Stimulated activated CD8-positive, alpha-beta memory T cell treated with anti-CD3 and anti-CD28 coated beads, Interleukin-2, amount 100 ng/mL, for 1 hour (primary cell): ENCODE results near the gene PKD1.
"Not testable (repeated sequence)": the region's sequence is repeated elsewhere in the genome, so short reads cannot be mapped to it uniquely, and the experiment has no call there.

Source experiments
- DNase-seq, 2 donors: peaks; one replicate each; pipeline ENCODE4 v3.0.0-alpha.2; 2020; ENCODE audit warnings: low read depth in 2 of 2

The PKD1 gene

GRCh38 chr16:2107121-2107790, 28.4 kb downstream of the PKD1 start:
- DNase-seq: not testable (repeated sequence)

DNA sequence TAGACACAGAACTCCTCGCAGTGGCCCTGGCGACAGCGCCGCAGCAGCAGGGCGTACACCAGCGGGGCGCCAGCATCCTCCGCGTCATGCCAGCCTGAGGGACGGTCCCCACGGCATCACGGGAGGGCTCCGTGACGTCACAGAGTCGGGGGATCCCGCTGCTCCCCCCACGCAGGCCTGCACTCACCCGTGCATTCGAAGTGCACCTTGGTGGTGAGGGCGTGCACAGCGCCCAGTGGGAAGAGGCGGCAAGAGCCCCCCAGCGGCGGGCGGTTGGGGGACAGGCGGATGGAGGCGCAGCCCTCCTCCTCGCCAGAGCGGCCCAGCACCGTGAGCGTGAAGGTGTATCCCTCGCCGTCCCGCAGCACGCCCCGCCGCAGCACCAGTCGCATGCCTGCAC, 29.5 kb downstream of the PKD1 start:
- not testable (repeated sequence) for DNase-seq

- not testable (repeated sequence) for DNase-seq
Observed at GRCh38 chr16:2105769-2106168, 29.9 kb downstream of the PKD1 start.

DNA sequence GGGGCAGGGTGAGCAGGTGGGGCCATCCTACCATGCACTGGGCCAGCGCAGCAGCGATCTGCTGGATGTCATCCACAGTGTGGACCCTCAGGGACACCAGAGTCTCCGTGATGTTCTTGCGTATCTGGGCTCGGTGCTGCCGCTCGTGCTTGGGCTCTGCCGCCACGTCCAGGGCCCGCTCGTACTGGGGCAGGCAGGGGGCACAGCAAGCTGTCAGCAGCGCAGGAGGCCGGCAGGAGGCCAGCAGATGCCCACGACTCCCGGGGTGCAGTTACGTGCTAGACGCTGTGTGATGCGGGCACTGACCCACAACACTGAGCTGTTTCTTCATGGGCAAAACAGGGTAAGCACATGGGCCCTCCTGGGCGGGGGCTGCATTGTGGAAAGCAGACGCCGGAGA, 30.4 kb downstream of the PKD1 start:
- not testable (repeated sequence) for DNase-seq

DNA sequence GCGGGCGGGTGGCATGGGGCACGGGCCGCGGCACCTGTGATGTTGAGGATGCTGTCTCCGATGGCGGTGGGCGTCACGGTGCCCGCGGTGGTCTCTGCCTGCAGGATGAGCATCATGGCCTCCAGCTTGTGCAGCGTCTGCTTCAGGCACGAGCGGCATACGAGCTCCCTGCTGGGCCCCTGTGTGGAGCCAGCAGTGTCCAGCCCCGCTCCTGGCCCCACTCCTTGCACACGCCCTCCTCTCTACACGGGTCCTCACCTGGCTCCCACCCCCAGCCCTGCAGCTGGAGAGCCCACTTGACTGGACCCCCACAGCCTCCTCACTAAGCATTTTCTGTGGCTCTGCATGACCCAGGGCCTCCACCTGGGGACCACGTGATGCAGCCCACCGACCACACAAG, 31.2 kb downstream of the PKD1 start:
- DNase-seq: not testable (repeated sequence)

- no peak for DNase-seq
Observed at GRCh38 chr16:2102471-2102870, 33.2 kb downstream of the PKD1 start.

- not testable (repeated sequence) for DNase-seq
Observed at GRCh38 chr16:2101581-2101980, 34.1 kb downstream of the PKD1 start.

GRCh38 chr16:2097689-2098088, 38.0 kb downstream of the PKD1 start:
- DNase-seq: not testable (repeated sequence)

DNA sequence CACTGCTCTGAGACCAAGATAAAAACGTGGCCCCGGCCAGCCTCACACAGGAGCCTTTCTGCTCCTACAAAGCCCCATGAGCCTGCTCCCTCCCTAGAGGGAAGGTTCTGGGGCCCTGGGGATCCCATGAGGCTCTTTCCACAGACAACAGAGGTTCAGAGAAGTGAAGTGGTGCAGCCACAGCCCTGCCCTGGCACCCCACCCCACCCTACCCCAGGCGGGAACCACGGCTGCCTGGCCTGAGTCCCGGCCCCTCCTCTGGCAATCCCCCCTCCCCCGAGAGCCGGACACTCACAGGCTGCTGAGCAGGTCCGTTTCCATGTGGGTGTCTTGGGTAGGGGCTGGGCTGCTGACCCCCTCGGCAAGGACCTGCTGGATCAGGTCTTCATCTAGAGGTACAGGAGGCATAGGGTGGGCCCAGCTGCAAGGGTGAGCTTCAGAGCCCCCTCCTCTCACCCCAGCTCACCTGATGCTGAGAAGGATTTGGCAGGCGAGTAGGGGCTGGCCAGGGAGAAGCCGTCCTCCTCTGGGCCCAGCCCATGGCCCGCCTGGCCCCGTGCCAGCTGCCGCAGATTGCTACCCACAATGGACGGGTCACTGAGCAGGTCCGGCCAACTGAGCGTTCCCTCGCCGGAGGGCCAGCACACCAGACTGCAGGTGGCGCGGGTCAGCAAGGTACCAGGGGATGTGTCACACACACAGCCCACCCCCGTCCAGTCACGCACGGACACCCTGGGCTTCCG, 38.7 kb downstream of the PKD1 start:
- DNase-seq: no peak

DNA sequence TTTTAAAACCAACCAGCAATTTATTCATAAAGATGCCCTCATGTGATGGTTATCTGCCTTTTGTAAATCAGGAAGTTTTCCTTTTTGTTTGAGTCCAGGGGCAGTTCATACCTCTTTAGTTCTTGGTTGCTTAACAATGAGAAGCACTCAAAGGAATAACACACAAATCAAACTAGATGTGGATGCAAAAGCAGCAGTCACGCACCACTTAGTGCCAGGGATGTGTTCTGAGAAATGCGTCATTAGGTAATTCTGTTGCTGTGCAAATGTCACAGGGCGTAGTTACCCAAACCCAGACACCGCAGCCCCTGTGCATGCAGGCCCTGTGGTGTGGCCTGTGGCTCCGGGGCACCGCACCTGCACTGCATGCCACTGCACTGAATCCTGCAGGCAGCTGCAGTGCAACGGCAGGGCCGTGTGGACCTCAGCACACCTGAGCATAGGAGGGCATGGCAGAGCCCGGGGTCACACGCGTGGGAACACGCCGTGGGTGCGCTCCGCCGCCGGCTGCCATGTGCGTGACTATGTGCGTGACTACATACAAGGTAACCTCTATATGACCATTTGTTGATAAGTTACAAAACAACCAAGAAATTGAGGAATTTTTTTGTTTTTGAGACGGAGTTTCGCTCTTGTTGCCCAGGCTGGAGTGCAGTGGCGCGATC, 39.6 kb downstream of the PKD1 start:
- DNase-seq: no peak

- no peak for DNase-seq
Observed at GRCh38 chr16:2095315-2095853, 40.3 kb downstream of the PKD1 start.

- no peak for DNase-seq
Observed at GRCh38 chr16:2093793-2094192, 41.9 kb downstream of the PKD1 start.

DNA sequence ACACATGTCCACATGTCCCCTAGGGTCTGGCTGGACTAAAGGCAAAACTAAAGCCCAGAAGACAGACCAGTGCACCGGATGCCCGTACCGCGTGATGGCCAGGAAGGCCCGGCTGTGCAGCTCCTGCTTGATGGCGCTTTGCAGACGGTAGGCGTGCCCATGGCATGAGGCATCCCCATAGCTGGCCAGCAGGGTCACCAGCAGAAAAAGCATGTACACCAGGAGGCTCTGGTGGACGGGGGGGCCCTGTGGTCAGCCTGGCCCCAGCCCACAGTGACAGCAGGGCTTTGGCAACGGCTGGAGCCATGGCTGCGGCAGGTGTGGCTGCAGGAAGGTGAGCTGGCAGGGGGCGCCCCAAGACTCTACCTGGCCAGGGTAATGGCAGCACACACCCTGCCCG, 42.8 kb downstream of the PKD1 start:
- DNase-seq: no peak

- no peak for DNase-seq
Observed at GRCh38 chr16:2092256-2092620, 43.5 kb downstream of the PKD1 start.

DNA sequence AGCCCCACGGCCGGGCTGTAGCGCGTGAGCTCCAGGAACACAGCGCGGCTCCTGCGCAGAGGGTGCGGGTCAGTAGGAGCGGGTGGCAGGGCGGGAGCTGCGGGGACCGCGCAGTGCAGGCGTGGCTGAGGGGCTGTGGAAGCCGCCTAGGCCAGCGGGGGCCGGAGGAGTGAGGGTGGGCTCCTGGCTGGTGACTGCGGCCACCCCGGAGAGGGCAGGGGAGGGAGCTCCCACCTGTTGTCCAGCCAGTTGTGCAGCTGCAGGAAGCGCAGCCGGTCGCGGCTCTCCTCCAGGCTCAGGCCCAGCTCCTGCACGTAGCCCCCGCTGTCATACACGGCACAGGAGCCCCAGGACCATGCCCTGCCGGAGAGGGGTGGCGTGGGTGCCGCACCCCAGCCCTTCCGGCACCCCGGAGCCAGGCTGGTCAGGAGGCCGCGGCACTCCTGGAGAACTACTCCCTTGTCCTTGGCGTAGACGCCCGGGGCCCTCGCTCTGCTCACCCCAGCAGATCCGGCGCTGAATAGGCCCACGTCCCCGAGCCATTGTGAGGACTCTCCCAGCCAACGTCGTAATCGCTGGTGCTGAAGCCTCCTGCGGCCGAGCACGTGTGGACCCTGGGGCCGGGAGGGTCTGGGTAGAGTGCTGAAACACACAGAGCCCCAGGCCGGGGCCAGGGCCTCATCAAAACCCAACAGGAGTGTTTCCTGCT, 44.0 kb downstream of the PKD1 start:
- no peak for DNase-seq

- DNase-seq: no peak
Observed at GRCh38 chr16:2090777-2091546, 44.7 kb downstream of the PKD1 start.

GRCh38 chr16:2090481-2090776, 45.3 kb downstream of the PKD1 start:
- no peak for DNase-seq

DNA sequence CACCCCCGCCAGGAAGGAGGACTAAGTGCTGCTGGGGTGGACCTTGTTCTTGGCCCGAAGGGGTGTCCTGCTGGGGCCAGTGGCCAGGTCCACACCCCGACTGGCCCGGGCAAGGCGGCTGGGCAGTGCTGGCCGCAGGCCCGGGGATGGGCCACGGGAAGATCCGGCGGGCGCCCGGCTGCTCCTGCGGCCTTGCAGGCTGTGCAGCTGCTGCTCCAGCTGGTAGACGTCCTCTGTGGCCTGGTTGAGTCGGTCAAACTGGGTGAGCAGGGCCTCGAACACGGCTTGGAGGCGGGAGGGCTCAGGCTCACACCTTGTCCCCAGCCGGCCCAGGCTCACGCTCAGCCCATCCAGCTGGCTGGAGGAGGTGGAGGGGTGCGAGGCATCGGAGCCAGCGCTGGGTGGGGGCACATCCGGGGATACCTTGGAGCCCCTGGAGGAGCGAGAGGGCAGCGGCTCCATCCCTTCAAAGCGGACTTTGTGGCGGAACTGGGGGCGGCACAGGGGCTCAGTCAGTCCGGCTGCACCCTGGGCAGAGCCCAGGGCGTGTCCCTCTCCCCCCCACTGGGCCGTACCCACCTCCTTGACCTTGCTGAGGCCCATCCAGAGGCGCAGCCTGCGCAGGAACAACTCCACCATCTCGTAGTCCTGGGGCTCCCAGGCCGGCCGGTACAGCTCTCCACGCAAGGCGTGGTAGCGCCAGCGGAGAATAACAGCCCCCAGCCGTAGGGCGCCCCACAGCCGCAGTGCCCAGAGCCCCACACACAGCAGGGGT, 45.8 kb downstream of the PKD1 start:
- DNase-seq: no peak

GRCh38 chr16:2088759-2089358, 46.8 kb downstream of the PKD1 start:
- no peak for DNase-seq
